Tibial nerve (tissue), 4 donors: ENCODE data around the gene SUN2.

Experiments used
- EP300 ChIP-seq, 2 donors: sonication (generic); formaldehyde crosslinking; IDR thresholded peaks; one replicate each; pipeline ENCODE4 v1.6.1; 2017; ENCODE audit warnings: antibody characterized with exemption in 2 of 2, mild to moderate bottlenecking in 1 of 2
- TF ChIP-seq, protein P1 (sequence below), 5 experiments: fragments of 200-600 bp in 3 of 5; fragments of 450-650 bp in 2 of 5; sonication (generic) in 3 of 5; IDR thresholded peaks; one replicate each; pipeline ENCODE4 v1.5.1; 2016 to 2019; ENCODE audit warnings: antibody characterized with exemption in 5 of 5, mild to moderate bottlenecking in 3 of 5, moderate library complexity in 2 of 5

DNA sequence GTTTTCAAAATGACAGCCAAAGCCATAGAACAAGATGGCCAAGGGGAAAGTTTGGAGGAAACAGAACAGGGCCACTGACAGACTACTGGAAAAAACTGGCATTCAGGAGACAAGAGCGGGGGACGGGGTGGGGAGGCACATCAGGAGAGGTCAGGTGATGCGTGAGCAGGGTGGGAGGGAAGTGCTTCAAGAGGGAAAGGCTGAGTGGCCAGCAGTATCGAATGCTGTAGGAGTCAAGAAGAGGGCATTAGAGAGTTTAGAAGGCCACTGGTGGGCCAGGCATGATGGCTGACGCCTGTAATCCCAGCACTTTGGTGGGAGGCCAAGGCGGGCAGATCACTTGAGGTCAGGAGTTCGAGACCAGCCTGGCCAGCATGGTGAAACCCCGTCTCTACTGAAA, 41.9 kb downstream of the SUN2 start:
- TF ChIP-seq, protein P1, sequence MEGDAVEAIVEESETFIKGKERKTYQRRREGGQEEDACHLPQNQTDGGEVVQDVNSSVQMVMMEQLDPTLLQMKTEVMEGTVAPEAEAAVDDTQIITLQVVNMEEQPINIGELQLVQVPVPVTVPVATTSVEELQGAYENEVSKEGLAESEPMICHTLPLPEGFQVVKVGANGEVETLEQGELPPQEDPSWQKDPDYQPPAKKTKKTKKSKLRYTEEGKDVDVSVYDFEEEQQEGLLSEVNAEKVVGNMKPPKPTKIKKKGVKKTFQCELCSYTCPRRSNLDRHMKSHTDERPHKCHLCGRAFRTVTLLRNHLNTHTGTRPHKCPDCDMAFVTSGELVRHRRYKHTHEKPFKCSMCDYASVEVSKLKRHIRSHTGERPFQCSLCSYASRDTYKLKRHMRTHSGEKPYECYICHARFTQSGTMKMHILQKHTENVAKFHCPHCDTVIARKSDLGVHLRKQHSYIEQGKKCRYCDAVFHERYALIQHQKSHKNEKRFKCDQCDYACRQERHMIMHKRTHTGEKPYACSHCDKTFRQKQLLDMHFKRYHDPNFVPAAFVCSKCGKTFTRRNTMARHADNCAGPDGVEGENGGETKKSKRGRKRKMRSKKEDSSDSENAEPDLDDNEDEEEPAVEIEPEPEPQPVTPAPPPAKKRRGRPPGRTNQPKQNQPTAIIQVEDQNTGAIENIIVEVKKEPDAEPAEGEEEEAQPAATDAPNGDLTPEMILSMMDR (IDR thresholded peaks at IDR 0.05), result no peak
- no peak for TF ChIP-seq EP300 (IDR thresholded peaks at IDR 0.05)
